Thoracic aorta (tissue), 2 donors: ENCODE data around the gene RLN1. TPM values are rescaled to one million over a fixed set of nuclear protein-coding genes. Genes with fewer than 3 reads are reported as not detected.
"Not testable (repeated sequence)": the region's sequence is repeated elsewhere in the genome, so short reads cannot be mapped to it uniquely, and the experiment has no call there.

Experiments
- ATAC-seq: fragments of 150-250 bp; one replicate; pipeline ENCODE4 v1.8.0; 2017; ENCODE audit warnings: low read depth; ENCODE audit not compliant: insufficient number of reproducible peaks, low FRiP score
- DNase-seq: peaks from one replicate; pipeline ENCODE4 v3.0.0-alpha.2; 2020; ENCODE audit warnings: low spot score
- H3K27ac ChIP-seq, 2 donors: fragments of 200-600 bp; sonication (generic); 1 replicate in 1 of 2; 2 replicates in 1 of 2; pipeline ENCODE4 v1.5.1; 2016; ENCODE audit warnings: mild to moderate bottlenecking in 2 of 2, moderate library complexity in 2 of 2
- H3K27me3 ChIP-seq: fragments of 200-600 bp; sonication (generic); replicated peaks from 2 replicates; pipeline ENCODE4 v1.6.0; 2016; ENCODE audit warnings: mild to moderate bottlenecking; ENCODE audit not compliant: insufficient read depth
- H3K36me3 ChIP-seq: fragments of 200-600 bp; sonication (generic); one replicate; pipeline ENCODE4 v1.5.1; 2016
- H3K4me1 ChIP-seq, 2 donors: fragments of 200-600 bp; sonication (generic); 1 replicate in 1 of 2; 2 replicates in 1 of 2; pipeline versions ENCODE4 v1.5.1 to v1.6.0; 2016; ENCODE audit warnings: low read depth in 2 of 2, mild to moderate bottlenecking in 1 of 2; ENCODE audit not compliant: control insufficient read depth in 1 of 2
- H3K4me3 ChIP-seq: fragments of 200-600 bp; sonication (generic); 2 replicates; pipeline ENCODE4 v1.5.1; 2016; ENCODE audit warnings: mild to moderate bottlenecking
- H3K9me3 ChIP-seq: fragments of 200-600 bp; sonication (generic); 2 replicates; pipeline ENCODE4 v1.5.1; 2016
- CTCF ChIP-seq: fragments of 200-600 bp; sonication (generic); IDR thresholded peaks from one replicate; pipeline ENCODE4 v1.5.1; 2019; ENCODE audit warnings: antibody characterized with exemption
- total RNA-seq, 2 donors: library from RNA; depleted of rRNA; stranded (reverse); fragments of >200 nt; gene quantifications; one replicate each; pipeline versions ENCODE4 v1.1.0 to v1.2.3, GENCODE V29; 2016

The RLN1 gene
- not detected for total RNA-seq

GRCh38 chr9:5338992-5339981 lies at the start of gene RLN1:
Gene RLN1 (minus strand): TSS chr9:5339876. CDS start chr9:5339746, 130 bp downstream.
- not testable (repeated sequence) for H3K4me1 ChIP-seq, H3K9me3 ChIP-seq, H3K27ac ChIP-seq, H3K27me3 ChIP-seq, H3K36me3 ChIP-seq, DNase-seq
- H3K4me3 ChIP-seq, result peak within 1 kb of the TSS; percentile 56
- peak; percentile 69 for ATAC-seq

- DNase-seq (no peak), ATAC-seq (no peak)
- Histone ChIP-seq H3K27me3 (no peaks in the 10 kb centered on the region), H3K27ac (no peak overlapping the region), H3K9me3 (no peaks in the 10 kb centered on the region), H3K36me3 (no peaks in the 10 kb centered on the region), H3K4me3 (no peak overlapping the region), H3K4me1 (no peaks in the 10 kb centered on the region)
- no peak for TF ChIP-seq CTCF
Observed at GRCh38 chr9:5389109-5389732, 49.5 kb upstream of the RLN1 start.

GRCh38 chr9:5388026-5388819 lies 48.5 kb upstream of the RLN1 start:
- Histone ChIP-seq H3K36me3 (no peaks in the 10 kb centered on the region), H3K27me3 (no peaks in the 10 kb centered on the region), H3K9me3 (no peaks in the 10 kb centered on the region), H3K4me1 (no peaks in the 10 kb centered on the region), H3K4me3 (no peak overlapping the region), H3K27ac (no peak overlapping the region)
- DNase-seq (no peak), ATAC-seq (no peak)
- no peak for TF ChIP-seq CTCF

GRCh38 chr9:5384436-5384835 lies 44.8 kb upstream of the RLN1 start:
- H3K27ac ChIP-seq, result no peak overlapping the region
- no peaks in the 10 kb centered on the region for H3K4me1 ChIP-seq
- no peak for DNase-seq
- ATAC-seq, result no peak
- no peak overlapping the region for H3K4me3 ChIP-seq
- TF ChIP-seq CTCF, result no peak
- H3K9me3 ChIP-seq, result no peaks in the 10 kb centered on the region
- no peaks in the 10 kb centered on the region for H3K36me3 ChIP-seq
- H3K27me3 ChIP-seq, result no peaks in the 10 kb centered on the region

GRCh38 chr9:5382479-5382878 lies 42.8 kb upstream of the RLN1 start:
- DNase-seq (no peak), ATAC-seq (no peak)
- no peaks in the 10 kb centered on the region for H3K4me1 ChIP-seq
- no peaks in the 10 kb centered on the region for H3K9me3 ChIP-seq
- no peak overlapping the region for H3K4me3 ChIP-seq
- no peak overlapping the region for H3K27ac ChIP-seq
- no peak for TF ChIP-seq CTCF
- H3K36me3 ChIP-seq, result no peaks in the 10 kb centered on the region
- H3K27me3 ChIP-seq, result no peaks in the 10 kb centered on the region
